Gastroesophageal sphincter (tissue), 4 donors: Measurements from ENCODE around the gene CYB5R4. TPM values are rescaled to one million over a fixed set of nuclear protein-coding genes. Genes with fewer than 3 reads are reported as not detected.
"Not testable (repeated sequence)": the region's sequence is repeated elsewhere in the genome, so short reads cannot be mapped to it uniquely, and the experiment has no call there.

Source experiments
- ATAC-seq: fragments of 150-250 bp; one replicate; pipeline ENCODE4 v1.9.1; 2016; ENCODE audit warnings: mild to moderate bottlenecking, moderate library complexity
- H3K27ac ChIP-seq, 4 donors: fragments of 200-600 bp; sonication (generic) in 3 of 4; 1 replicate in 3 of 4; 2 replicates in 1 of 4; pipeline ENCODE4 v1.5.1; 2016 to 2019
- H3K27me3 ChIP-seq: fragments of 200-600 bp; sonication (generic); one replicate; pipeline ENCODE4 v1.5.1; 2019
- H3K36me3 ChIP-seq, 2 donors: fragments of 200-600 bp; sonication (generic); one replicate each; pipeline ENCODE4 v1.5.1; 2019; ENCODE audit warnings: control low read depth in 1 of 2
- H3K4me1 ChIP-seq, 3 donors: fragments of 200-600 bp; sonication (generic); 1 replicate in 2 of 3; 2 replicates in 1 of 3; pipeline ENCODE4 v1.5.1; 2016 to 2019; ENCODE audit warnings: control low read depth in 2 of 3
- H3K4me3 ChIP-seq, 2 donors: fragments of 200-600 bp; sonication (generic); one replicate each; pipeline ENCODE4 v1.5.1; 2019; ENCODE audit warnings: mild to moderate bottlenecking in 1 of 2, moderate library complexity in 1 of 2
- H3K9me3 ChIP-seq, 3 donors: fragments of 200-600 bp; sonication (generic); one replicate each; pipeline ENCODE4 v1.5.1; 2017 to 2019; ENCODE audit warnings: control low read depth in 2 of 3
- CTCF ChIP-seq, 4 experiments: fragments of 200-600 bp in 2 of 4; fragments of 450-650 bp in 2 of 4; sonication (generic) in 1 of 4; IDR thresholded peaks; one replicate each; pipeline ENCODE4 v1.5.1; 2017 to 2019; ENCODE audit warnings: antibody characterized with exemption in 4 of 4, mild to moderate bottlenecking in 2 of 4, moderate library complexity in 2 of 4
- EP300 ChIP-seq: sonication (generic); formaldehyde crosslinking; IDR thresholded peaks from one replicate; pipeline ENCODE4 v1.6.1; 2017; ENCODE audit warnings: antibody characterized with exemption, mild to moderate bottlenecking
- POLR2A ChIP-seq, 2 donors: fragments of 450-650 bp; IDR thresholded peaks; one replicate each; pipeline ENCODE4 v1.6.1; 2017; ENCODE audit warnings: antibody characterized with exemption in 2 of 2, mild to moderate bottlenecking in 2 of 2, moderate library complexity in 1 of 2
- POLR2AphosphoS5 ChIP-seq: sonication (generic); formaldehyde crosslinking; IDR thresholded peaks from one replicate; pipeline ENCODE4 v1.6.1; 2017; ENCODE audit warnings: antibody characterized with exemption
- WGBS, 2 donors: methylation state at CpG; one replicate each; pipeline ENCODE4 v1.1.5; 2018; ENCODE audit warnings: low coverage in 1 of 2; 5-methylcytosine and 5-hydroxymethylcytosine counted together
- total RNA-seq, 4 donors: library from RNA; depleted of rRNA; stranded (reverse); fragments of >200 nt; gene quantifications; one replicate each; pipeline ENCODE4 v1.1.0, GENCODE V29; 2016

CYB5R4 gene
- total RNA-seq, 4 donors from 2014 or later = 16.0 to 32.4 (median 20.8) TPM

- no peak for ATAC-seq
- 93 to 94% methylated on average over 5 of the region's 5 CpGs for WGBS, 2 donors
- Histone ChIP-seq H3K27ac (no peak overlapping the region), H3K27me3 (no peaks in the 10 kb centered on the region), H3K36me3 (peaks cover 0 to 39% of the 10 kb centered on the region in 2 donors), H3K9me3 (no peaks in the 10 kb centered on the region), H3K4me3 (no peak overlapping the region), H3K4me1 (no peaks in the 10 kb centered on the region)
- TF ChIP-seq CTCF (IDR thresholded peaks at IDR 0.05) (no peak), POLR2A (IDR thresholded peaks at IDR 0.05) (no peak), POLR2AphosphoS5 (no peak), EP300 (no peak)
Measured at GRCh38 chr6:83921315-83921714, 61.8 kb downstream of the CYB5R4 start.

GRCh38 chr6:83927470-83927869 is 68.0 kb downstream of the CYB5R4 start:
- H3K4me3 ChIP-seq = no peak overlapping the region
- H3K27me3 ChIP-seq = no peaks in the 10 kb centered on the region
- no peak for ATAC-seq
- no peak overlapping the region for H3K27ac ChIP-seq
- H3K4me1 ChIP-seq = no peaks in the 10 kb centered on the region
- no peaks in the 10 kb centered on the region for H3K9me3 ChIP-seq
- peaks cover 0 to 76% of the 10 kb centered on the region in 2 donors for H3K36me3 ChIP-seq
- no peak for TF ChIP-seq EP300
- no peak for TF ChIP-seq CTCF (IDR thresholded peaks at IDR 0.05)
- TF ChIP-seq POLR2A (IDR thresholded peaks at IDR 0.05) = no peak
- no peak for TF ChIP-seq POLR2AphosphoS5
- WGBS, 2 donors = 81 to 83% methylated on average over 1 to 2 of the region's 2 CpGs

DNA sequence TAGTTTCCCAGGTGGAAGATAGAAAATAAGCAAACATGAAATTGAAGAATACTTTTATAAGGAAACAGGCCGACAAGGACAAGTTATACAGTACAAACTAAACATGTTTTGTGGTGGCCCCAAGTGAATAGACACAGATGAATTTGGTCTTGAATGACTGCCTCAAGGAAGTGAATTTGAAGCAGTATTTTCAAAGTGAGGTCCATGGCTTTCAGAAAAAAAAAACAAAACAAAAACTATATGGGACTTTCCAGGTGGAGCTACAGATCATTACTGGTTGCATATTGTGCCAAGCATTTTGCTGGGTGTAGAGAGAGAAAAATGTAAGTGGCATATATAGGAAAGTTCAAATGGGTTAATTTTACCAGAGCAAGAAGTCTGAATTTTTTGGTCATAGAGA is 68.8 kb downstream of the CYB5R4 start:
- Histone ChIP-seq H3K36me3 (peaks cover 0 to 76% of the 10 kb centered on the region in 2 donors), H3K4me3 (no peak overlapping the region), H3K27me3 (no peaks in the 10 kb centered on the region), H3K9me3 (no peaks in the 10 kb centered on the region), H3K27ac (no peak overlapping the region), H3K4me1 (no peaks in the 10 kb centered on the region)
- WGBS, 2 donors = 100% methylated on average over 1 of the region's 1 CpG
- ATAC-seq = no peak
- TF ChIP-seq POLR2A (IDR thresholded peaks at IDR 0.05) = no peak
- TF ChIP-seq EP300 = no peak
- TF ChIP-seq POLR2AphosphoS5 = no peak
- TF ChIP-seq CTCF (IDR thresholded peaks at IDR 0.05) = no peak

- Histone ChIP-seq H3K36me3 (peaks cover 0 to 27% of the 10 kb centered on the region in 2 donors), H3K9me3 (peaks cover 0 to 12% (median 0%) of the 10 kb centered on the region in 3 donors)
- not testable (repeated sequence) for H3K27ac ChIP-seq, H3K4me1 ChIP-seq, H3K27me3 ChIP-seq, ATAC-seq, H3K4me3 ChIP-seq
- WGBS, 2 donors = 92% methylated on average over 3 to 4 of the region's 4 CpGs
Measured at GRCh38 chr6:83946201-83946833, 86.8 kb downstream of the CYB5R4 start.

- H3K27me3 ChIP-seq, H3K27ac ChIP-seq, H3K4me3 ChIP-seq, ATAC-seq, H3K4me1 ChIP-seq: not testable (repeated sequence)
- 91 to 100% methylated on average over 1 to 2 of the region's 2 CpGs for WGBS, 2 donors
- Histone ChIP-seq H3K36me3 (peaks cover 0 to 18% of the 10 kb centered on the region in 2 donors), H3K9me3 (peaks cover 0 to 12% (median 0%) of the 10 kb centered on the region in 3 donors)
Measured at GRCh38 chr6:83947983-83948382, 88.5 kb downstream of the CYB5R4 start.

GRCh38 chr6:83948851-83949250 is 89.4 kb downstream of the CYB5R4 start:
- Histone ChIP-seq H3K4me3 (no peak overlapping the region), H3K27ac (no peak overlapping the region), H3K4me1 (no peaks in the 10 kb centered on the region), H3K27me3 (no peaks in the 10 kb centered on the region), H3K9me3 (peaks cover 0 to 12% (median 0%) of the 10 kb centered on the region in 3 donors), H3K36me3 (peaks cover 0 to 13% of the 10 kb centered on the region in 2 donors)
- TF ChIP-seq POLR2A (IDR thresholded peaks at IDR 0.05) (no peak), POLR2AphosphoS5 (no peak), EP300 (no peak), CTCF (IDR thresholded peaks at IDR 0.05) (no peak)
- no peak for ATAC-seq
- WGBS, 2 donors = 25 to 46% methylated on average over 2 of the region's 2 CpGs

DNA sequence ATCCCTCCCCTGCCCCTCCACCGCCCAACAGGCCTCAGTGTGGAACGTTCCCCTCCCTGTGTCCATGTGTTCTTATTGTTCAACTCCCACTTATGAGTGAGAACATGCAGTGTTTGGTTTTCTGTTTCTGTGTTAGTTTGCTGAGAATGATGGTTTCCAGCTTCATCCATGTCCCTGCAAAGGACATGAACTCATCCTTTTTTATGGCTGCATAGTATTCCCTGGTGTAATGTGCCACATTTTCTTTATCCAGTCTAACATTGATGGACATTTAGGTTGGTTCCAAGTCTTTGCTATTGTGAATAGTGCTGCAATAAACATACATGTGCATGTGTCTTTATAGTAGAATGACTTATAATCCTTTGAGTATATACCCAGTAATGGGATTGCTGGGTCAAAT is 91.9 kb downstream of the CYB5R4 start:
- H3K4me1 ChIP-seq, H3K27me3 ChIP-seq, H3K9me3 ChIP-seq, H3K27ac ChIP-seq, ATAC-seq, H3K4me3 ChIP-seq: not testable (repeated sequence)
- peaks cover 0 to 34% of the 10 kb centered on the region in 2 donors for H3K36me3 ChIP-seq
- WGBS, 2 donors = 100% methylated on average over 1 to 2 of the region's 2 CpGs
